WTC11 (cell line): ENCODE measurements around the gene FOXA2.

Experiments
- ELF4 ChIP-seq: sonication (generic); formaldehyde crosslinking; IDR thresholded peaks from 2 replicates; pipeline ENCODE4 v1.8.1; 2022; ENCODE audit warnings: low read depth, mild to moderate bottlenecking, moderate library complexity, missing genetic modification reagents
- EMX1 ChIP-seq: fragments of 250-450 bp; sonication (Bioruptor Pico); IDR thresholded peaks from 2 replicates; pipeline ENCODE4 v1.8.0; 2021; ENCODE audit warnings: mild to moderate bottlenecking
- JUN ChIP-seq: sonication (generic); formaldehyde crosslinking; IDR thresholded peaks from 2 replicates; pipeline ENCODE4 v1.8.0; 2023; ENCODE audit warnings: mild to moderate bottlenecking, missing genetic modification reagents
- KAT7 ChIP-seq: sonication (generic); formaldehyde crosslinking; IDR thresholded peaks from 2 replicates; pipeline ENCODE4 v1.8.1; 2023; ENCODE audit warnings: missing genetic modification reagents, mild to moderate bottlenecking, borderline replicate concordance
- TF ChIP-seq, protein P1 (sequence below): sonication (generic); formaldehyde crosslinking; IDR thresholded peaks from 2 replicates; pipeline ENCODE4 v1.8.1; 2023; ENCODE audit warnings: mild to moderate bottlenecking, missing genetic modification reagents

DNA sequence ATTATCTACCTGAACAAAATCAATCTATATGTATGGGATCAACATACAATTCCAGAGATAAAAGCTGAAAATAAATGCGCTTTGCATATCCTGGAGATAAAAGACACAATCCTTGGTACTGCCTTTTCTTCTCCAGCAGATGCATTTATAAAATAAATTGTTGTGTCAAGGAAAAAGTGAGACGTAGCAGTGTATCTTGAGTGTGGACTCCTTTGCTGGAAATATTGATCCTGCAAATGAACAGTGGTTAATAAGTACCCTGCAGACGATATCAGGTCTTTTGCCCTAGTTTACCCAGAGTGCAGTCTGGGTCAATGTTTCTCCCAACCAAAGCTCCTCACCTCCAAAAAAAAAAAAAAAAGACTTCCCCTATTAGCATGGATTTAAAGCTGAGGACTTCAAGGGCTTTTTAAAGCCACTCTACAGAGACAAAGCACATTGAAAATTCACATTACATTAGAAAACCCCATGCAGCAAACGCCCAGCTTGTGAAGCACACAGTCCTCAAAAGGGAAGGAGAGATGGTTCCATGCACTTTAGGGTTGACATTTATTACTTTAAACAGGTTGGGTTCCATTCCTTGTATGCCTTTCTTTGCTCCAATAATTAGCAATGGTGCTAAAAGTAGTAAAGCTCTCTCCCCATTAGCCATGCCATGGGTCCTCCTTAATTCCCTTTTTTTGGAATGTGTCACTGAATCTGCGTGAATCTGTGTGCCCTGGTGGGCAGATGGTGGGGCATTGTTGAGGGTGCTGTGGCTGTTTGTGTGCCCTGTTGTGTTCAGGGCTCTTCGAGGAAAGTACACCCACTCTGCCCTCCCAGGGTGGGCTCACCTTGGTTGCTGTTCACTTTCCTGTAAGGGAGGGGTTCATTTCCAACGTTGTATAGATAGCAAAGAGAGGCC lies 21.1 kb downstream of the FOXA2 start:
- TF ChIP-seq, protein P1, sequence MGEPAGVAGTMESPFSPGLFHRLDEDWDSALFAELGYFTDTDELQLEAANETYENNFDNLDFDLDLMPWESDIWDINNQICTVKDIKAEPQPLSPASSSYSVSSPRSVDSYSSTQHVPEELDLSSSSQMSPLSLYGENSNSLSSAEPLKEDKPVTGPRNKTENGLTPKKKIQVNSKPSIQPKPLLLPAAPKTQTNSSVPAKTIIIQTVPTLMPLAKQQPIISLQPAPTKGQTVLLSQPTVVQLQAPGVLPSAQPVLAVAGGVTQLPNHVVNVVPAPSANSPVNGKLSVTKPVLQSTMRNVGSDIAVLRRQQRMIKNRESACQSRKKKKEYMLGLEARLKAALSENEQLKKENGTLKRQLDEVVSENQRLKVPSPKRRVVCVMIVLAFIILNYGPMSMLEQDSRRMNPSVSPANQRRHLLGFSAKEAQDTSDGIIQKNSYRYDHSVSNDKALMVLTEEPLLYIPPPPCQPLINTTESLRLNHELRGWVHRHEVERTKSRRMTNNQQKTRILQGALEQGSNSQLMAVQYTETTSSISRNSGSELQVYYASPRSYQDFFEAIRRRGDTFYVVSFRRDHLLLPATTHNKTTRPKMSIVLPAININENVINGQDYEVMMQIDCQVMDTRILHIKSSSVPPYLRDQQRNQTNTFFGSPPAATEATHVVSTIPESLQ (CRISPR knock-in tag) = no peak
- TF ChIP-seq ELF4 = no peak
- no peak for TF ChIP-seq KAT7 (CRISPR knock-in tag)
- TF ChIP-seq JUN (CRISPR knock-in tag) = no peak
- TF ChIP-seq EMX1 (CRISPR knock-in tag) = no peak
